ENCODE results near the gene ITPR1. TPM values are rescaled to one million over a fixed set of nuclear protein-coding genes. Genes with fewer than 3 reads are reported as not detected.

The ITPR1 gene
- polyA plus RNA-seq, 2 of the 4 experiments (the other 2 are of a cell fraction), result 2.8 to 9.6 TPM

DNA sequence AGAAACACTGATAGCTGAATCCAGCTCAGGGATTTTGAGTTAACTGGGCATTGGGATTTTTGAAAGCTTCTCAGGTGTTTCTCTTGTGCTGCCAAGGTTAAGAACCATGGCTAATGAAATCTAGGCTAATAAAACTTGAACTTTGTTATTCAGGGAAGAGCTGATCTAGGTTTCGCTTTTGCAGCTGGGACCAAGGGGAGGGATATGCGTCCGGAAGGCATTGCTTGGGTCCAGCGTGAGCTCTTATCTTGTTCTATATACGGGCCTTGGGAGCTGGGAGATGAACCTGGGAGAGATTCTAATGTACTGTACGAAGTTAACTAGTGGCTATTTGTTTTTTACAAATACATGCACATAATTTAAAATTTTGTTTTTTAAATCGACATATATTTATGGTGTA lies 29.8 kb downstream of the ITPR1 start:
- 81% methylated on average over 7 of the region's 7 CpGs for WGBS (ENCODE audit: missing lambda C conversion rate)
- FAIRE-seq, result no peak
- no peak for TF ChIP-seq NFE2L2 (conservative IDR thresholded peaks at IDR 0.05; ENCODE audit: low read length)
- no peak for TF ChIP-seq POLR2AphosphoS2 (conservative IDR thresholded peaks at IDR 0.05; ENCODE audit: low read length)
- TF ChIP-seq, protein P1, sequence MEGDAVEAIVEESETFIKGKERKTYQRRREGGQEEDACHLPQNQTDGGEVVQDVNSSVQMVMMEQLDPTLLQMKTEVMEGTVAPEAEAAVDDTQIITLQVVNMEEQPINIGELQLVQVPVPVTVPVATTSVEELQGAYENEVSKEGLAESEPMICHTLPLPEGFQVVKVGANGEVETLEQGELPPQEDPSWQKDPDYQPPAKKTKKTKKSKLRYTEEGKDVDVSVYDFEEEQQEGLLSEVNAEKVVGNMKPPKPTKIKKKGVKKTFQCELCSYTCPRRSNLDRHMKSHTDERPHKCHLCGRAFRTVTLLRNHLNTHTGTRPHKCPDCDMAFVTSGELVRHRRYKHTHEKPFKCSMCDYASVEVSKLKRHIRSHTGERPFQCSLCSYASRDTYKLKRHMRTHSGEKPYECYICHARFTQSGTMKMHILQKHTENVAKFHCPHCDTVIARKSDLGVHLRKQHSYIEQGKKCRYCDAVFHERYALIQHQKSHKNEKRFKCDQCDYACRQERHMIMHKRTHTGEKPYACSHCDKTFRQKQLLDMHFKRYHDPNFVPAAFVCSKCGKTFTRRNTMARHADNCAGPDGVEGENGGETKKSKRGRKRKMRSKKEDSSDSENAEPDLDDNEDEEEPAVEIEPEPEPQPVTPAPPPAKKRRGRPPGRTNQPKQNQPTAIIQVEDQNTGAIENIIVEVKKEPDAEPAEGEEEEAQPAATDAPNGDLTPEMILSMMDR (IDR thresholded peaks at IDR 0.05), result no peak
- TF ChIP-seq PHF8 (IDR thresholded peaks at IDR 0.05; ENCODE audit: borderline replicate concordance, low read depth), result no peak
- TF ChIP-seq SREBF2 (IDR thresholded peaks at IDR 0.05), result no peak
- TF ChIP-seq MAFK (IDR thresholded peaks at IDR 0.05; ENCODE audit: partially characterized antibody), result no peak
- no peak for TF ChIP-seq ZSCAN20 (CRISPR knock-in tag; IDR thresholded peaks at IDR 0.05)
- TF ChIP-seq JUN (IDR thresholded peaks at IDR 0.05), result no peak
- TF ChIP-seq NR3C1 (IDR thresholded peaks at IDR 0.05), result no peak
- no peak overlapping the region for H3K4me2 ChIP-seq
- DNase-seq (ENCODE audit: low read depth in 1 of 2, low spot score in 1 of 2), result no peak
- ChIA-PET POLR2A (interaction anchor here (2.2 kb wide), 1 partner anchor 30 kb away, joined by 7 read pairs; the partner anchor contains the start of gene ITPR1), CTCF (no interaction called here)
- no peak for ATAC-seq
- no peak overlapping the region for H3K27ac ChIP-seq
- H3K4me1 ChIP-seq, result no peaks in the 10 kb centered on the region
- no peak overlapping the region for H3K4me3 ChIP-seq
- no peaks in the 10 kb centered on the region for H3K9me3 ChIP-seq

- no peaks in the 10 kb centered on the region for H3K9me3 ChIP-seq
- no peak for ATAC-seq
Measured at GRCh38 chr3:4523710-4524698, 30.9 kb downstream of the ITPR1 start.

DNA sequence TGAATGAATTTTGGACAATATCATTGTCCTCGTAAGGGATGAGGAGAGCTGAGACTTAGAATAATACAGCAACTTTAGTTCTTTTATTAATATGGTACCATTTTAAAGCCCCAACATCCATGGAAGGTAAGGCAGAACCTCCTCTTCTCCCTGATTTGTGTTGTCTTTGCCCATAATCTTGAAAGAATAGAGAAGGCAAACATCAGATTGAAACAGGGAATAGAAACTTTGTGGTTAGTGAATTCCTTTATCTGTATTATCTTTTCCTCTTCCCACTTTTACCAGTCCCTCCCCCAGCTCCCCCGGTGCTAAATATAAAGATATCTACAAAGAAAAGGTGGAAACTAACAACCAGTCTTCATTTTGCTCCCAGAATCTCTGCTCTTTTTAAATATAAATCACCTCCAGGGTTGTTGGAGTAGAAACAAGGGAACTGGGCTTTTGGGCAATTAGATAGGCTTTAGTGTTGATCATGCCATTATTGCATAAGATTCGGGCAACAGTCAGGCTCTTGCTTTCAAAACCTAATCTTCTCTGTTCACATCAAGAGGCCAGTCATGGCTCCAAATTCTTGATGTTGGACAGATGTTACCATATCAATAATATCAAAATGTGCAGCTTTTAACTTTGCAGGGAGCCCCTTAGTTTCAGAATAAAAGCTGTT lies 32.5 kb downstream of the ITPR1 start:
- ChIA-PET CTCF (interaction anchor here (0.8 to 0.9 kb wide), 2 partner anchors 20 to 65 kb away, joined by 3 read pairs; no protein-coding TSS in a partner anchor), POLR2A (no interaction called here)
- no peak overlapping the region for H3K4me2 ChIP-seq
- DNase-seq (ENCODE audit: low read depth in 1 of 2, low spot score in 1 of 2) (no peak), ATAC-seq (no peak), FAIRE-seq (no peak)
- TF ChIP-seq USF2 (IDR thresholded peaks at IDR 0.05) (no peak), KDM1A (IDR thresholded peaks at IDR 0.05; ENCODE audit: low read depth) (no peak), RCOR1 (IDR thresholded peaks at IDR 0.05; ENCODE audit: low read depth, low read length) (no peak), EHF (CRISPR knock-in tag; IDR thresholded peaks at IDR 0.05) (no peak), ZSCAN20 (CRISPR knock-in tag; IDR thresholded peaks at IDR 0.05) (no peak), ESRRA (IDR thresholded peaks at IDR 0.05; ENCODE audit: borderline replicate concordance, low read length) (no peak), CBX2 (IDR thresholded peaks at IDR 0.05; ENCODE audit: borderline replicate concordance, low read depth) (no peak), HOXB5 (CRISPR knock-in tag; IDR thresholded peaks at IDR 0.05) (no peak)
- TF ChIP-seq, protein P2, sequence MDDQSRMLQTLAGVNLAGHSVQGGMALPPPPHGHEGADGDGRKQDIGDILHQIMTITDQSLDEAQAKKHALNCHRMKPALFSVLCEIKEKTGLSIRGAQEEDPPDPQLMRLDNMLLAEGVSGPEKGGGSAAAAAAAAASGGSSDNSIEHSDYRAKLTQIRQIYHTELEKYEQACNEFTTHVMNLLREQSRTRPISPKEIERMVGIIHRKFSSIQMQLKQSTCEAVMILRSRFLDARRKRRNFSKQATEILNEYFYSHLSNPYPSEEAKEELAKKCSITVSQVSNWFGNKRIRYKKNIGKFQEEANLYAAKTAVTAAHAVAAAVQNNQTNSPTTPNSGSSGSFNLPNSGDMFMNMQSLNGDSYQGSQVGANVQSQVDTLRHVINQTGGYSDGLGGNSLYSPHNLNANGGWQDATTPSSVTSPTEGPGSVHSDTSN (IDR thresholded peaks at IDR 0.05), result no peak
- TF ChIP-seq, protein P1 (IDR thresholded peaks at IDR 0.05), result no peak
- H3K9me3 ChIP-seq, result no peaks in the 10 kb centered on the region
- H3K27ac ChIP-seq, result no peak overlapping the region
- WGBS (ENCODE audit: missing lambda C conversion rate), result 61% methylated on average over 3 of the region's 3 CpGs
- H3K4me3 ChIP-seq, result no peak overlapping the region
- no peaks in the 10 kb centered on the region for H3K4me1 ChIP-seq

More at GRCh38 chr3:4523710-4524698, 30.9 kb downstream of the ITPR1 start:
- no peak overlapping the region for H3K27ac ChIP-seq
- no peak for DNase-seq (ENCODE audit: low read depth in 1 of 2, low spot score in 1 of 2)
- H3K4me2 ChIP-seq, result no peak overlapping the region
- no peak overlapping the region for H3K4me3 ChIP-seq
- TF ChIP-seq NFE2L2 (conservative IDR thresholded peaks at IDR 0.05; ENCODE audit: low read length), result no peak
- no peak for TF ChIP-seq CBX2 (IDR thresholded peaks at IDR 0.05; ENCODE audit: borderline replicate concordance, low read depth)
- no peak for TF ChIP-seq JUN (IDR thresholded peaks at IDR 0.05)
- TF ChIP-seq RAD21 (conservative IDR thresholded peaks at IDR 0.05 in 1 of 2, IDR thresholded peaks at IDR 0.05 in 1 of 2), result no peak
- TF ChIP-seq CHD4 (IDR thresholded peaks at IDR 0.05; ENCODE audit: borderline replicate concordance), result no peak
- no peak for TF ChIP-seq ESRRA (IDR thresholded peaks at IDR 0.05; ENCODE audit: borderline replicate concordance, low read length)
- ChIA-PET POLR2A (interaction anchor here (2.2 kb wide), 1 partner anchor 31 kb away, joined by 7 read pairs; the partner anchor contains the start of gene ITPR1), CTCF (no interaction called here)
- 67% methylated on average over 12 of the region's 12 CpGs for WGBS (ENCODE audit: missing lambda C conversion rate)
- FAIRE-seq, result no peak
- no peaks in the 10 kb centered on the region for H3K4me1 ChIP-seq
